ENCODE measurements around the gene C1QL4. TPM values are rescaled to one million over a fixed set of nuclear protein-coding genes. Genes with fewer than 3 reads are reported as not detected.
A peak's percentile ranks its signal among the peaks of the same experiment; 100 is the strongest.

C1QL4 gene
- polyA plus RNA-seq, 2 of the 4 experiments (the other 2 are of a cell fraction) = 1.5 to 2.8 TPM

- DNase-seq (ENCODE audit: low read depth in 1 of 2, low spot score in 1 of 2) = peak; percentile 80 to 84
- Histone ChIP-seq H3K4me3 (no peak overlapping the region), H3K4me2 (peak overlapping the region; percentile 63), H3K4me1 (peaks cover 28% of the 10 kb centered on the region), H3K27ac (peak overlapping the region; percentile 52 to 65; a peak in 5 of 6 replicates), H3K9me3 (no peaks in the 10 kb centered on the region)
- no peak for FAIRE-seq
- TF ChIP-seq FOSL2 (IDR thresholded peaks at IDR 0.05) = no peak
- TF ChIP-seq FOSL2 (CRISPR knock-in tag; IDR thresholded peaks at IDR 0.05) = peak; percentile 67
- TF ChIP-seq PHF8 (IDR thresholded peaks at IDR 0.05; ENCODE audit: borderline replicate concordance, low read depth) = no peak
- TF ChIP-seq RNF2 (IDR thresholded peaks at IDR 0.05; ENCODE audit: borderline replicate concordance, low read depth) = no peak
- peak; percentile 94 for TF ChIP-seq SMC3 (IDR thresholded peaks at IDR 0.05)
- peak; percentile 96 to 98 for TF ChIP-seq RAD21 (conservative IDR thresholded peaks at IDR 0.05 in 1 of 2, IDR thresholded peaks at IDR 0.05 in 1 of 2)
- TF ChIP-seq CTCF (IDR thresholded peaks at IDR 0.05) = peak; percentile 96
- TF ChIP-seq HOXB5 (CRISPR knock-in tag; IDR thresholded peaks at IDR 0.05) = no peak
- POLR2A ChIA-PET = interaction anchor here (0.7 to 2.6 kb wide), 12 partner anchors 8 to 292 kb away, joined by 3 to 30 read pairs (median 4); partner anchors contain the start of genes MCRS1 and SPATS2
- 10% methylated on average over 7 of the region's 7 CpGs for WGBS (ENCODE audit: missing lambda C conversion rate)
- peak; percentile 87 to 92 for ATAC-seq
- CTCF ChIA-PET = interaction anchor here (0.7 to 14.5 kb wide), 65 partner anchors 8 to 441 kb away, joined by 3 to 484 read pairs (median 7); partner anchors contain the start of genes C1QL4, DNAJC22, KCNH3 and MCRS1
These were observed 21.6 kb upstream of the C1QL4 start for GRCh38 chr12:49358483-49359141.

DNA sequence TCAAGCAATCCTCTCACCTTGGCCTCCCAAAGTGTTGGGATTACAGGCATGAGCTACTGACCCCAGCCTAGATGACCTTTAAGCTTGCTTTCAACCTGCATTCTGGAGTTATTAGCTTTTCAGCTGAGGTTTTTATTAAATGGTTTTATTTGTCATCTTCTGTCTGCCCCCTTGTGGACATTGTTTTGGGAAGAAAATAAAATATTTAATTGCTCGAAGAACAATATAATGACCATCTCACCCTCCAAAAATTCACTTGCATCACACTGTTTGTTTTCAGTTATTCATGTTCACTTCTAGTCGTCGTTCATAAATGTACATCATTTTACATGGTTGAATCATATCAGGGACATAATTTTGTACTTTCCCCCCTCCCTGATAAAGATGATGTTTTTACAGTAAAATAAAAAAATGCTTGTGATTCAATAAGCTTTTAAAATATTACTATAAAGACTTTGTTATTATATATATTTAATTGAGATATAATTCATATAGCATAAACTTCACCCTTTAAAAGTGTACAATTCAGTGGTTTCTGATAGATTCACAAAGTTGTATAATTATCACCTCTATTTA lies 20.2 kb upstream of the C1QL4 start:
- no peak for FAIRE-seq
- Histone ChIP-seq H3K4me3 (no peak overlapping the region), H3K9me3 (no peaks in the 10 kb centered on the region), H3K4me2 (peak overlapping the region; percentile 63; the same call in 2 of the 3 replicates), H3K4me1 (peaks cover 28% of the 10 kb centered on the region), H3K27ac (peak overlapping the region in 1 of 2 experiments; percentile 52; a peak in 2 of 6 replicates)
- DNase-seq (ENCODE audit: low read depth in 1 of 2, low spot score in 1 of 2) = peak in 1 of 2 experiments; percentile 69
- ChIA-PET POLR2A (interaction anchor here (1.0 to 2.6 kb wide), 4 partner anchors 10 to 210 kb away, joined by 3 to 30 read pairs (median 4); partner anchors contain the start of gene SPATS2), CTCF (interaction anchor here (0.6 to 14.5 kb wide), 38 partner anchors 9 to 265 kb away, joined by 3 to 484 read pairs (median 6); partner anchors contain the start of genes DNAJC22, KCNH3, PRPH and SPATS2)
- 3% methylated on average over 3 of the region's 3 CpGs for WGBS (ENCODE audit: missing lambda C conversion rate)
- ATAC-seq = no peak
- TF ChIP-seq BHLHE40 (IDR thresholded peaks at IDR 0.05; ENCODE audit: low read depth, low read length) = no peak
- no peak for TF ChIP-seq POLR2A (IDR thresholded peaks at IDR 0.05; ENCODE audit: low read length)
- no peak for TF ChIP-seq RCOR1 (IDR thresholded peaks at IDR 0.05; ENCODE audit: low read depth, low read length)
- no peak for TF ChIP-seq TP53 (CRISPR knock-in tag; IDR thresholded peaks at IDR 0.05)
- no peak for TF ChIP-seq NR3C1 (IDR thresholded peaks at IDR 0.05)
- TF ChIP-seq RAD21 (conservative IDR thresholded peaks at IDR 0.05 in 1 of 2, IDR thresholded peaks at IDR 0.05 in 1 of 2) = peak; percentile 42 to 46
- TF ChIP-seq, protein P1, sequence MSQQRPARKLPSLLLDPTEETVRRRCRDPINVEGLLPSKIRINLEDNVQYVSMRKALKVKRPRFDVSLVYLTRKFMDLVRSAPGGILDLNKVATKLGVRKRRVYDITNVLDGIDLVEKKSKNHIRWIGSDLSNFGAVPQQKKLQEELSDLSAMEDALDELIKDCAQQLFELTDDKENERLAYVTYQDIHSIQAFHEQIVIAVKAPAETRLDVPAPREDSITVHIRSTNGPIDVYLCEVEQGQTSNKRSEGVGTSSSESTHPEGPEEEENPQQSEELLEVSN (IDR thresholded peaks at IDR 0.05; ENCODE audit: borderline replicate concordance, low read depth) = no peak
- TF ChIP-seq, protein P2, sequence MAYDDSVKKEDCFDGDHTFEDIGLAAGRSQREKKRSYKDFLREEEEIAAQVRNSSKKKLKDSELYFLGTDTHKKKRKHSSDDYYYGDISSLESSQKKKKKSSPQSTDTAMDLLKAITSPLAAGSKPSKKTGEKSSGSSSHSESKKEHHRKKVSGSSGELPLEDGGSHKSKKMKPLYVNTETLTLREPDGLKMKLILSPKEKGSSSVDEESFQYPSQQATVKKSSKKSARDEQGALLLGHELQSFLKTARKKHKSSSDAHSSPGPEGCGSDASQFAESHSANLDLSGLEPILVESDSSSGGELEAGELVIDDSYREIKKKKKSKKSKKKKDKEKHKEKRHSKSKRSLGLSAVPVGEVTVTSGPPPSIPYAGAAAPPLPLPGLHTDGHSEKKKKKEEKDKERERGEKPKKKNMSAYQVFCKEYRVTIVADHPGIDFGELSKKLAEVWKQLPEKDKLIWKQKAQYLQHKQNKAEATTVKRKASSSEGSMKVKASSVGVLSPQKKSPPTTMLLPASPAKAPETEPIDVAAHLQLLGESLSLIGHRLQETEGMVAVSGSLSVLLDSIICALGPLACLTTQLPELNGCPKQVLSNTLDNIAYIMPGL (CRISPR knock-in tag; IDR thresholded peaks at IDR 0.05; ENCODE audit: borderline replicate concordance) = no peak
- peak in 1 of 2 experiments; percentile 15; a peak in 1 of 4 replicates for TF ChIP-seq CEBPB (IDR thresholded peaks at IDR 0.05)
- TF ChIP-seq, protein P3, sequence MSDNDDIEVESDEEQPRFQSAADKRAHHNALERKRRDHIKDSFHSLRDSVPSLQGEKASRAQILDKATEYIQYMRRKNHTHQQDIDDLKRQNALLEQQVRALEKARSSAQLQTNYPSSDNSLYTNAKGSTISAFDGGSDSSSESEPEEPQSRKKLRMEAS (IDR thresholded peaks at IDR 0.05) = no peak
- peak; percentile 78 for TF ChIP-seq CTCF (IDR thresholded peaks at IDR 0.05)
- TF ChIP-seq FOSL2 (IDR thresholded peaks at IDR 0.05) = no peak
- 0 out of 2 replicates have a peak, but pooled peaks have one; percentile 8 for TF ChIP-seq FOSL2 (CRISPR knock-in tag; IDR thresholded peaks at IDR 0.05)
- TF ChIP-seq SMC3 (IDR thresholded peaks at IDR 0.05) = peak; percentile 62; the same call in 2 of the 3 replicates
